ENCODE measurements around the gene ADAMTSL5. TPM values are rescaled to one million over a fixed set of nuclear protein-coding genes. Genes with fewer than 3 reads are reported as not detected.

Gene ADAMTSL5
- total RNA-seq, 4 donors from 2014 or later: 17.4 to 54.8 (median 42.6) TPM

- TF ChIP-seq EP300 (IDR thresholded peaks at IDR 0.05) (peak; percentile 69 to 75), CTCF (IDR thresholded peaks at IDR 0.05) (peak in 1 of 5 experiments; percentile 24), POLR2A (IDR thresholded peaks at IDR 0.05) (no peak)
- Histone ChIP-seq H3K9me3 (no peaks in the 10 kb centered on the region), H3K4me1 (peaks cover 0 to 22% (median 13%) of the 10 kb centered on the region in 4 donors), H3K4me3 (peak within 1 kb of the TSS; percentile 53 to 63 (median 61)), H3K27ac (peak within 1 kb of the TSS; percentile 65 to 87 (median 74)), H3K27me3 (peaks cover 0 to 10% of the 10 kb centered on the region in 2 donors), H3K36me3 (no peaks in the 10 kb centered on the region)
- DNase-seq (ENCODE audit: low spot score in 2 of 2): peak; percentile 98 to 99
- WGBS, 2 donors: 1% methylated on average over 45 to 59 of the region's 74 CpGs
Measured at GRCh38 chr19:1490311-1491113, 22.3 kb downstream of the ADAMTSL5 start, which contains the start of gene PCSK4. Gene PCSK4, minus strand, starts transcription at chr19:1490350. Its CDS starts 4 bp downstream, at chr19:1490346.

- Histone ChIP-seq H3K4me3 (peak overlapping the region; percentile 41 to 63 (median 51)), H3K4me1 (peaks cover 0 to 22% (median 13%) of the 10 kb centered on the region in 4 donors), H3K36me3 (no peaks in the 10 kb centered on the region), H3K27me3 (peaks cover 0 to 10% of the 10 kb centered on the region in 2 donors), H3K27ac (peak overlapping the region; percentile 65 to 87 (median 74)), H3K9me3 (no peaks in the 10 kb centered on the region)
- DNase-seq (ENCODE audit: low spot score in 2 of 2): no peak
- TF ChIP-seq EP300 (IDR thresholded peaks at IDR 0.05): no peak
- no peak for TF ChIP-seq CTCF (IDR thresholded peaks at IDR 0.05)
- no peak for TF ChIP-seq POLR2A (IDR thresholded peaks at IDR 0.05)
- 26 to 30% methylated on average over 24 to 27 of the region's 37 CpGs for WGBS, 2 donors
Measured at GRCh38 chr19:1489463-1490310, 23.1 kb downstream of the ADAMTSL5 start.

GRCh38 chr19:1488282-1488601 lies 24.6 kb downstream of the ADAMTSL5 start:
- 88 to 92% methylated on average over 8 to 10 of the region's 11 CpGs for WGBS, 2 donors
- DNase-seq (ENCODE audit: low spot score in 2 of 2): no peak
- Histone ChIP-seq H3K4me1 (peaks cover 0 to 22% (median 13%) of the 10 kb centered on the region in 4 donors), H3K27ac (no peak overlapping the region), H3K9me3 (no peaks in the 10 kb centered on the region), H3K36me3 (no peaks in the 10 kb centered on the region), H3K4me3 (no peak overlapping the region), H3K27me3 (peaks cover 0 to 10% of the 10 kb centered on the region in 2 donors)
- no peak for TF ChIP-seq POLR2A (IDR thresholded peaks at IDR 0.05)
- no peak for TF ChIP-seq CTCF (IDR thresholded peaks at IDR 0.05)
- no peak for TF ChIP-seq EP300 (IDR thresholded peaks at IDR 0.05)

GRCh38 chr19:1487576-1488281 lies 25.1 kb downstream of the ADAMTSL5 start:
- Histone ChIP-seq H3K4me1 (peaks cover 0 to 22% (median 13%) of the 10 kb centered on the region in 4 donors), H3K4me3 (no peak overlapping the region), H3K27ac (no peak overlapping the region), H3K27me3 (peaks cover 0 to 10% of the 10 kb centered on the region in 2 donors), H3K36me3 (no peaks in the 10 kb centered on the region), H3K9me3 (no peaks in the 10 kb centered on the region)
- TF ChIP-seq CTCF (IDR thresholded peaks at IDR 0.05) (no peak), EP300 (IDR thresholded peaks at IDR 0.05) (no peak), POLR2A (IDR thresholded peaks at IDR 0.05) (no peak)
- no peak for DNase-seq (ENCODE audit: low spot score in 2 of 2)
- WGBS, 2 donors: 87 to 90% methylated on average over 22 to 38 of the region's 40 CpGs
